Endothelial cell of hepatic sinusoid (primary cell): ENCODE results near the gene DISP3.

Source experiments
- in situ Hi-C: cut with HindIII; loops from 2 replicates; pipeline ENCODE4 v1.10.0; 2017; ENCODE audit warnings: low sequenced_read_pairs

The DISP3 gene, protein sequence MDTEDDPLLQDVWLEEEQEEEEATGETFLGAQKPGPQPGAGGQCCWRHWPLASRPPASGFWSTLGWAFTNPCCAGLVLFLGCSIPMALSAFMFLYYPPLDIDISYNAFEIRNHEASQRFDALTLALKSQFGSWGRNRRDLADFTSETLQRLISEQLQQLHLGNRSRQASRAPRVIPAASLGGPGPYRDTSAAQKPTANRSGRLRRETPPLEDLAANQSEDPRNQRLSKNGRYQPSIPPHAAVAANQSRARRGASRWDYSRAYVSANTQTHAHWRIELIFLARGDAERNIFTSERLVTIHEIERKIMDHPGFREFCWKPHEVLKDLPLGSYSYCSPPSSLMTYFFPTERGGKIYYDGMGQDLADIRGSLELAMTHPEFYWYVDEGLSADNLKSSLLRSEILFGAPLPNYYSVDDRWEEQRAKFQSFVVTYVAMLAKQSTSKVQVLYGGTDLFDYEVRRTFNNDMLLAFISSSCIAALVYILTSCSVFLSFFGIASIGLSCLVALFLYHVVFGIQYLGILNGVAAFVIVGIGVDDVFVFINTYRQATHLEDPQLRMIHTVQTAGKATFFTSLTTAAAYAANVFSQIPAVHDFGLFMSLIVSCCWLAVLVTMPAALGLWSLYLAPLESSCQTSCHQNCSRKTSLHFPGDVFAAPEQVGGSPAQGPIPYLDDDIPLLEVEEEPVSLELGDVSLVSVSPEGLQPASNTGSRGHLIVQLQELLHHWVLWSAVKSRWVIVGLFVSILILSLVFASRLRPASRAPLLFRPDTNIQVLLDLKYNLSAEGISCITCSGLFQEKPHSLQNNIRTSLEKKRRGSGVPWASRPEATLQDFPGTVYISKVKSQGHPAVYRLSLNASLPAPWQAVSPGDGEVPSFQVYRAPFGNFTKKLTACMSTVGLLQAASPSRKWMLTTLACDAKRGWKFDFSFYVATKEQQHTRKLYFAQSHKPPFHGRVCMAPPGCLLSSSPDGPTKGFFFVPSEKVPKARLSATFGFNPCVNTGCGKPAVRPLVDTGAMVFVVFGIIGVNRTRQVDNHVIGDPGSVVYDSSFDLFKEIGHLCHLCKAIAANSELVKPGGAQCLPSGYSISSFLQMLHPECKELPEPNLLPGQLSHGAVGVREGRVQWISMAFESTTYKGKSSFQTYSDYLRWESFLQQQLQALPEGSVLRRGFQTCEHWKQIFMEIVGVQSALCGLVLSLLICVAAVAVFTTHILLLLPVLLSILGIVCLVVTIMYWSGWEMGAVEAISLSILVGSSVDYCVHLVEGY (N-terminal part only)

DNA sequence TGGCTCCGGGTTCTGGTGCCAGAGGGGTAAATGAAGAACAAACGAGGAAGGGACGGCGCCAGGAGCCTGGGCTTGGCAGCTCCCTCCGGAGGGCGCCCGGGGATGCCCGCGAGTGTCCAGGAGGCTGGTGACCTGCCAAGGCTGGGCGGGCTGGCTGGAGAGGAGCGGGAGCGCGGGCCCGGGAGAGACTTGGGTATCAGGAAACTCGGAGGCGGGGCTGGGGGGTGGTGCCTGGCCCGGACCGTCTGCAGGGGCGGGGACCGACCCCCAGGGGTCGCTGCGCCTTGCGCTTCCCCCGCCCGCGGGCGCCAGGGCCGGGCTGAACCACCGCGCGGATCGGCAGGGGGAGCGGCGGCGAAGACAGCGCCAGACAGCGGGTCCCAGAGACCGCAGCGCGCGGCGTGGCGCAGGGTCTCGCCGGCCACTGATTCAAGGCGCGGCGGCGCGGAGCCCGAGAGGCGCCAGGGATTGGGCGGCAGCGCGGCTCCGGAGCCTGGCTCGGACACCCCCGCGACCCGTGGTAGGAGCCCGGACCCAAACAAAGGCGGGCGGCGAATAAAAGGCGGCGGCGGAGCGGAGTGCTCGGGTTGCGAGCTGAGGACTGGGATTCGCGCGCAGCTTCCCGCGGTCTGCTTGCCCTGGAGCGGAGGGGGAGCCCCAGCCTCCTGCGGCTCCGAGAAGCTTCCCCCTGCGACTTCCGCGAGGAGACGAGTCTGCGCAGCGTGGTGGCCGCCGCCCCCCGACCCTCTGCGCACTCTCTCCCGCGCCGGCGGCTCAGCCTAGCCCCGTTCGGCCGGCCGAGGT lies at the start of gene DISP3:
Gene DISP3 (plus strand): TSS at position 585 of the 804 bp plus-strand sequence. CDS start 21,838 bp downstream, outside the sequence.
- in situ Hi-C loops: no loop called here

DNA sequence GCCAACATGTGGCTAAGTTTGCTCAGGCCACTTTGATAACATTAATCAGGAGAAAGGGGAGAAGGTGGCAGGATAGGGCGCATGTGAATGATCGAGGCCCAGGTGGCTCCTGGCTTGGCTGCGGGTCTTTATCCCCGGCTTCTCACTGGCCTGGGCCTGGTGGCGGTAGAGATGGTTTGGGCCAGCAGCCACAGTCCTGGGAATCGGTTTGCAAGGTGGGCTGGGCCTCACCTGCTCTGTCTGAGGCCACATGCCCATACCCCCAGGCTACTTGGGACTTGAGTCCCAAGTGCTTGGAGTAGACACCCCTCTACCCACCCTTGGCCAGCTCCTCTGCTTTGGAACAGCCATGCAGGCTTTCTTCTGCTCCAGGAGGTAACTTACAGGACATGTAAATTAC lies 49.7 kb upstream of the DISP3 start:
- in situ Hi-C loops: no loop called here

DNA sequence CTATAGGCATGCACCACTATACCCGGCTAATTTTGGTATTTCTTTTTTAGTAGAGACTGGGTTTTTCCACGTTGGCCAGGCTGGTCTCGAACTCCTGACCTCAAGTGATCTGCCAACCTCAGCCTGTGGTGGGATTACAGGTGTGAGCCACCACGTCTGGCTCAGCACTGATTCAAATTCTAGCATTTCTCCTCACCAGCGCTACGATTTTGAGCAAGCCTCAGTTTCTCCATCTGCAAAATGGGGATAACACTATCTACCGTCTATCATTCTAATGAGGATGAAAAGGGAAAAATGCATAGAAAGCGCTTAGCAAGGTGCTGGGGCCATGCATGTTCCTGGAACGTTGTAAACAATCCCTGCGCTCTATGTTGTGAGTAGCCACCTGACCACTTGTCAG lies 49.0 kb upstream of the DISP3 start:
- in situ Hi-C loops: no loop called here

DNA sequence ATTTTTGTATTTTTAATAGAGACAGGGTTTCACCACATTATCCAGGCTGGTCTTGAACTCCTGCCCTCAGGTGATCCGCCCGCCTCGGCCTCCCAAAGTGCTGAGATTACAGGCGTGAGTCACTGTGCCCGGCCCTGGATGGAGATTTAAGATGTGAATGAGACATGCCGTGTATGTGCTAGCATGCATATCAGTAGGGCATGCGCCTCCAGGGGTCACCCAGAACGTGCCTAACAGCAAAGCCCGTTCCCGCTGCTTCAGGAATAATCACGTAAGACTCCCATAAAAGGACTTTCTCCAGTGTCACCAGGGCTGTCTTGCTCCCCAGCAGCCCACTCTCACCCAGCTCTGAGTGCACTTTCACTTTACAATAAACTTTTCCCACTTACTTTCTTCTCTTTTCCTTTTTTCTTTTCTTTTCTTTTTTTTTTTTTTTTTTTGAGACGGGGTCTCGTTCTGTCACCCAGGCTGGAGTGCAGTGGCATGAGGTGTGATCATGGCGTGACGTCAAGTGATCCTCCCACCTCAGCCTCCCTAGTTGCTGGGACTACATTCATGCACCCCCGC lies 46.9 kb upstream of the DISP3 start:
- in situ Hi-C loops: no loop called here

DNA sequence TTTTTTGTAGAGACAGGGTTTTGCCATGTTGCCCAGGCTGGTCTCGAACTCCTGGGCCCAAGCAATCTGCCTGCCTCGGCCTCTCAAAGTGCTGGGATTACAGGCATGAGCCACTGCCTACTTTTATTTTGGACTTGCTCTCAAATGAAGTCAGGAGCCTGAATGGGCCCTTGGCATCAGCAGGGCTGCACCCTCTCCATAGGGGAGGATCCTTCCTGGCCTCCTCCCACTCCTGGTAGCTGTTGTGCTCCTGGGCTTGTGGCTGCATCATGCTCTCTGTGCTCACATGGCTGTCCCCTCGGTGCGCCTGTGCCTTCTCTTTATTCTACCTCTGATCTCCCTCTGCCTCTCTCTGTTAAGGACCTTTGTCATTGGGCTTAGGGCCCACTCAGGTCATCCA lies 46.4 kb upstream of the DISP3 start:
- in situ Hi-C loops: no loop called here

DNA sequence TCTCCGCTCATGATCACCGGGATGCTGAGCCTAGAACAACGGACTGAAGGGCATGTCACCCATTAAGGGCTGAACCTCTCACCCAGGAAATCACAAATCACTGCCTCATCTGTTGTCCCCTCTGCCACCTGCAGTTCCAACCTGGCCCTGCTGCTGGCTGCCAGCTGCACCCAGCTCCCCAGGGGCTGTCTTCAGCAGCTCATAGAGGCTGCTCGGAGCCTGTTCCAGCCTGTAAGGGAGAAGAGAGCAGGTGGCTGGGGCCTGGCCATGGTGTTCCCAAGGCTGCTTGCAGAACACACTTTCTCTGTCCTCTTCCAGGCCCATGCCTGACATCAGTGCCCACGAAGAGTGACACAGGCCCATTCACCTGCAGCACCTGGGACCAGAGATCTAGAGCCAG lies 44.5 kb upstream of the DISP3 start:
- in situ Hi-C loops: no loop called here

DNA sequence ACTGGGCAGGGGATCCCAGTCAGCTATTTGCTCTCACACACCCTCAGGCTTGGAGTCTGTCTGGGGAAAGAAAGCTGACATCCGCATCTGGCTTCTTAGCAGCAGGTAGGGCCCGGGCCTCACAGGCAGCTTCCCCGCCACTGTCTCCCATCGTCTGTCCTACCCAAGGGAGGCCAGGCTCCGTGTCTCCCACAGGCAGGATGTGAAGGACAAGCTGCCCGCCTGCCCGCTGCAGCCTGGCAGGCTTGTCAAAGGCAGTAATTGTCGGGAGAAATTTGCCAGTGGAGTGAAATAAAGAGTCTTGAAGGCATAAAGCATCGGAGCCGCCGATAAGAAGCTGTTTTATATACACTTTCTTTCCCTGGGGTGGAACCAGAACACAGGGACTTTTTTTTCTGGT lies 44.0 kb upstream of the DISP3 start:
- in situ Hi-C loops: no loop called here

DNA sequence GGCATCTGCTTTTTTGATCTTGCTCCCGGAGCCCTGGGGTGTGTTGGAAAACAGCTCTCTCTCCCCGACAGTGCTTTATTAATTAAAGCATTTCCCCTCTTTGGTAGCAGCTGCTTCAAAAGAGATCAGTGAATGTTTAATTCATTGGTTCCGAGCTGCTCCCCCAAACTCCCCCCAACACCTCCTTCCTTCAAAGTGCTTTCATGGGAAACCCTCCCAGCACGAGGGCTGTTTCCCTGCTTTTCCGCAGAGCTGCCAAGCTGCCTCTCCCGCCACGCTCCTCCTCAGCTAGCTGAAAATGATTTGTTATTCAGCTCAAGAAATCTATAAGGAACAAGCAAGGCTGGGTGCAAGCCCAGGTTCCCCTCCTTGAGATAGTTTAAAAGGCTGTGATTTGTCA lies 40.0 kb upstream of the DISP3 start:
- in situ Hi-C loops: no loop called here

DNA sequence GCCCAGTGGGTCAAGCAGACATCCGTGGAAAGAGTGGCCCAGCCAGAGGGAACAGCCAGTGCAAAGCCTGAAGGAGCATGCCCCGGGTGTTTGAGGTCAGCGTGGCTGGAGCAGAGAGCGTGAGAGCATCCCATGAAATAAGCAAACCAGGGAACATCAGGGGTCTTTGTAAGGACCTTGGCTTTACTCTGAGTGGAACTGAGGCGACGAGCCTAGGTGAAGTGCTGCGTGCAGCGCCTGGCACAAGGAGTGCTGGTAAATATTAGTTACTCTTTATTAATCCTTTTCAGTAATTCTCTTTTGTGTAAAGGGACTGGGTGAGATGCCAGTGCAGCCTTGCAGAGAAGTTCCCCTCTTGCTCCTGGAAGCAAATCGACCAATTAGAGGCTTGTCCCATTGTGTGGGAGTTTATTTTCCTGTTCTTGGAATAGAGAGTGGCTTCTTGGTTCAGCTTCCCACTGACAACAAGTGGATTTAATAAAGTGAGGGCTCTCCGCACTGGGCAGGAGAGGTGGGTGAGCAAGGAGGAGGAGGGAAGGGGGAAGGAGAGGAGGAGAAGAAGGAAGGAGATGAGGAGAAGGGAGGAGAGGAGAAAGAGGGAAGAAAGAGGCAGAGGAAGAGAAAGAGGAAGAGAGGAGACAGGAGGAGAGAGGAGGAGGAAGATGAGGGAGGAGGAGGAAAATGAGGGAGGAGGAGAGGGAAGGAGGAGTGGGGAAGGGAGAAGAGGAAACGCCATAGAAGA lies 37.6 kb upstream of the DISP3 start:
- in situ Hi-C loops: loop anchor here (5.0 kb wide), 2 partner anchors 34 to 64 kb away; no protein-coding TSS in a partner anchor

DNA sequence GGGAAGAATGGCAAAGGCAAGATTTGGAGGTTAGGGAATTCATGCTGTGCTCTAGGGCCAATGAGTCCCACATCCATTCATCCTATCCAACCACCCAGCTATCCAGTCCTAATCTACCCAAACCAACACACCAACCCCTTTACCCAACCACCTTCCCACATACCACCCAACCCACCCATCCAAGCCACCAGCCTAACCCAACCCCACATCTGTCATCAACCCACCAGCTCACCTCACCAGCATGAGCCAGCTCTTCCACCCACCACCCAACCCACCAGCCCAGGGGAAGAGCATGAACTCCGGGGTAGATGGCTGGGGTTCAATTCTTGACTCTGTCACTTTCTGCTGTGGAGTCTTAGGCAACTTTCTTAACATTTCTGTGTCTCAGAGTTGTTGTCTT lies 35.9 kb upstream of the DISP3 start:
- in situ Hi-C loops: loop anchor here (5.0 kb wide), 2 partner anchors 36 to 66 kb away; no protein-coding TSS in a partner anchor

DNA sequence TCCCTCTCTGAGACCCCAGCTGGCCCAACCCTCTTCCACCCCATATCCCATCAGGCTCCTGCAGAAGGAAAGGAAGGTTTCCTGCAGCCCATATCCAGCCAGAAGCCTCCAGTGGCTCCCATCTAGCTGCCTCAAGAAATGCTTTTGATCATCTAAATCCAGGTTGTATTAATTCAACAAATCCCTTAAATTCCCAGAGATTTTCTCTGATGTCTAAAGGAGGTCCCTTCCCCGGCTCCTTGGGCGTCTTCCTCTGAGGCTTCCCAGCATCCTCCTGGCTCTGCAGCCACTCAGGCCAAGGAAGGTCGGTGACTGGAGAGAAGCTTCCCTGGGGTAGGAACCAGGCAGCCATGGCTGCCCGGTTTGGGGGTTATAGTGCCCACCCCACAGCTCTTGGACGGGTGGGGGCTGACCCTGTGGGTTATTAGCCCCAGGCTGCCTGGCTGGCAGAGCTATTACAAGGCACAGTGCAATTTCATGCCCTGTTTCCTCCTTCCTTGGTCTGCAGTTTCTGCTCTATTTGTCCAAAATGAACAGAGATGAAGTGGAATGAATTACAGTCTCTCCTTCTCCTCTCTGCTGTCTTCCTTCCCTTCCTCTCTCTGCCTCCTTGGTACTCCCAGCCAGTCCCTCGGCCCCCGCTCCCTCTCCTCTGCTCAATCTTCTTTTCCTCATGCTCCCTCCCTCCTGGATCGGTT lies 34.8 kb upstream of the DISP3 start:
- in situ Hi-C loops: loop anchor here (5.0 kb wide), 2 partner anchors 37 to 67 kb away; no protein-coding TSS in a partner anchor

DNA sequence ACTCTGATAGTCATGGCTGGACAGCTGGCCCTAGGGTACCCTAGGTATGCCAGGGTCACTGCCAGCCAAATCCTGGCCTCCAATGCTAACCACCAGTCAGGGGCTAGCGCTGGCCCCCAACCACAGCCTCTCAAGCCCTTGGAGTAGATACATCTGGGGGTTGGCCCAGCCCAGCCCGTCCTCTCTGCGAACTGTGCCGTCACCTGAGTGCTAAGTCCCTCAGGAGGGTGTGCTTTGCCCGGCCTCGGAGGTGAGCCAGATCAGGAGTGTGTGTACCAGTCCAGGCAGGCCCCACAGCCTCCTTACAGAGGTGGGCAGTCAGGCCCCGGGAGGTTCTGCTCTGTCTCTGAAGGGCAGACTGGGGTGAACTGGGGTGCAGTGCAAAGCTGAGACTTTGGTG lies 34.0 kb upstream of the DISP3 start:
- in situ Hi-C loops: loop anchor here (5.0 kb wide), 2 partner anchors 38 to 68 kb away; no protein-coding TSS in a partner anchor

DNA sequence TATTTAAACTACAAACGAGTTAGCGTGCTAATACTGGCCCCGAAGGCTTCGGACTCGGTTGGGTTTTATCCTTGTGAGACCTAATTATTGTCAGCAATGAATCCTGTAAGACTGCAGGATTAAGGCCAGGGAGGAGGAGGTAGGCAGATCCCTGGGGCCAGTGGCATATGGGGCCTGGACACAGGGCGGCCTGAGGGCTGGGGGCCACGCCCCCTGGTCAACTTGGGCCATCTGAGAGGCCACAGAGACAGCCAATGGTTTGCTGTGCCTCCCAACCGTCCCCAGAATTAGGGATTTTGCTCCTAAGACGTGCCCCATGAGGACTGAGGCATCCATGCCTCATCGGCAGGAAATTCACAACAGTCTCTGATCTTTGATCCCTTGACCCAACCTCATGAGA lies 31.1 kb upstream of the DISP3 start:
- in situ Hi-C loops: no loop called here

DNA sequence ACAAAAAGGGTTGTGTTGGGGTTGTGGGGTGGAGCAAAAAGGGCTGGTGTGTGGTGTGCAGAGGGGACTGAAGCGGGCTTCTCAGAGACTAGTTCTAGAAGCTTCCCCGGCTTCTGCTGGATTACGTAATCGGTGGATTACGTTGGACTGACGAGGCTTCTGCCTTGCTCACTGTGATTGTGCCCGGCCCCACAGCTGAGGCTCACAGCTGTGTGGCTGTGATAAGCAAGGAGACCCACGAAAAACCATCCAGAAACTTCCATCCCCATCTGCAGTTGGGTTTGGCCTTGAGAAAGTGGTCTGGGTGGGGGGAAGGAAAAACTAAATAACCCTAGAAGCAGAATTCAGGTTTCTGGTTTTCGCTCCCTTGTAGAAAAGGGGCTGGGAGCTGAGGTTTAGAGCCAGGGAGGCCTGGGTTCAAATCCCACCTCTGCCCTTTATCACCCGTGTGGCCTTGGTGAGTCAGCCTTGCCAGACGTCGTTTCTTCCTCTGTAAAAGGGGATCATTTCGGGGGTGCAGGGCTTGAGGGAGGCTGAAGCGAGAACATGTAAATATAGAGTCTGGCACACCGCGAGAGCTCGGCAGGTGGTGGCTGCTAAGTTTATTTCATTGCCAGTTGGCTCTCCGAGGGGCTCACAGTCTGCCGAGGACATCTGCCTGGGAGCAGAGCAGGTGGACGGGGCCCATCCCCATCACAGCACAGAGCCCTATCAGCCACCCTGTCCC lies 30.4 kb upstream of the DISP3 start:
- in situ Hi-C loops: no loop called here

DNA sequence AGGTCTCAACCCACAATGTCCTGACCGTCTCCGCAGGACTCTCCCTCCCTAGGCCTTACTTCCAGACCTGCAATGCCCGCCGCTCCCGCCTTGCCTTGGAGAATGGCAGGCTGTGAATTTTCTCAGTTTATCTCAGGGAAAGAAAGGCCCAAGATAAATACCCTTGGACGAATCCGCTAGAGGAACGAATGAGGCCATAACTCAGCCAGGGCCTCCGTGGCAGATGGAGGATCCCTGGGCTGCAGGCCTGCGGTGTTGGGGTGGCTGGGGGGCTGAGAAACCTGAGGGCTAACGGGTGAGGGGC lies 29.9 kb upstream of the DISP3 start:
- in situ Hi-C loops: no loop called here

DNA sequence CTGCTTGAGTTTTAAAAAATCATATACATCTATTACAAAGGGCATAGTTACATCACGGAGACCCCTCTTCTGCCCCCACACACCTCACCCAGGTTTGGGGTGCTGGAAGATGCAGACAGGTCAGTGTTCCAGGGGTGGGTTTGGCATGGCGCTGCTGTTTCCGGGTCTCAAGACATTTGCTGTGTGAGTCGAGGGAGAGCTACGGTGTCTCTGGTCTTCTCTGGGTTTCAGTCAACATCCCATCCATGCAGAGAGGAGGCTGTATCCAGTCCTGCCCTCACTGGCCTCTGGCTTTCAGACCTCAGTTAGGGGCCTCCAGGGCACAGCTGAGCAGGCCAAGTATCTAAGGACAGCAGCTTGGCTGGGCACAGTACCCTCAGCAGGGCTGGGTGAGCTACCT lies 28.6 kb upstream of the DISP3 start:
- in situ Hi-C loops: no loop called here

DNA sequence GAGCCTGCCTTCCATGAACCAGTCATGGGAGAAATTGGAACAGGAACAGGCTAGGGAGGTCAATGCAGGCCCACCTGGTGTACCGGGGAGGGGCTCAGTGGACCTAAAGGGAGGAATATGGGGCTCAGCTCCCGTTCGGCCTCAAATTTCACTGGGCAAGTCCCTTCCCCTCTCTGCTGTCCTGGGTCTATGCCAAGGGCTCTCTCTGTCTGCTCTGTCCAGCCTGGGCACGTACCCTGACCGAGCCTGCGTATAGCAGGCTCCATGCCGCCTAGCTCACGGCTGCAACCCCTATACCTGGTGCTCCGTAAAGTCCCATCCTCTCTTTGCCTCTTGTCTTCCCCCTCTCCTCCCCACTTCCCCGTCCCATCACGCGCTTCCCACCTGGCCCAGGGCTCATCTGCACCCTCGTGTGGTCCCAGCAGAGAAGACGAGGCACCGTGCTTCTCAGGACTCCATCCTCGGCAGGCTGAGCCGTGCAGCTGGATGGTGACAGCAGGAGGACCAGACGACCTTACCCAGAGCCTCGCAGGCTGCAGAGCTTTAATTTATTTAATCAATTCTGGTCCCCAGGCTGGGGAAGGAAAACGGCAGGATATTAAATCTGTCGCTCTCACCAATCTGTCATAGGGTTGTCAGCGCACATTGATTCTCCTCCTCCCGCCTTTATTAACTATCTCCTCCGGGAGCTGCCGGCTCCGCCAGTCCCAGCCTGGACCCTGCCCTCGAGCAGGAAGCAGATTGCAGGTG lies 25.0 kb upstream of the DISP3 start:
- in situ Hi-C loops: no loop called here
